Body of pancreas (tissue), 4 donors: ENCODE measurements around the gene C14orf119.

ENCODE experiments used
- POLR2A ChIP-seq, 3 donors: fragments of 450-650 bp; IDR thresholded peaks; one replicate each; pipeline ENCODE4 v1.6.1; 2016; ENCODE audit warnings: antibody characterized with exemption in 3 of 3, mild to moderate bottlenecking in 2 of 3
- TF ChIP-seq, protein P1 (sequence below), 7 experiments: fragments of 450-650 bp in 4 of 7; fragments of 200-600 bp in 3 of 7; sonication (generic) in 3 of 7; IDR thresholded peaks; one replicate each; pipeline ENCODE4 v1.5.1; 2016 to 2019; ENCODE audit warnings: antibody characterized with exemption in 7 of 7

DNA sequence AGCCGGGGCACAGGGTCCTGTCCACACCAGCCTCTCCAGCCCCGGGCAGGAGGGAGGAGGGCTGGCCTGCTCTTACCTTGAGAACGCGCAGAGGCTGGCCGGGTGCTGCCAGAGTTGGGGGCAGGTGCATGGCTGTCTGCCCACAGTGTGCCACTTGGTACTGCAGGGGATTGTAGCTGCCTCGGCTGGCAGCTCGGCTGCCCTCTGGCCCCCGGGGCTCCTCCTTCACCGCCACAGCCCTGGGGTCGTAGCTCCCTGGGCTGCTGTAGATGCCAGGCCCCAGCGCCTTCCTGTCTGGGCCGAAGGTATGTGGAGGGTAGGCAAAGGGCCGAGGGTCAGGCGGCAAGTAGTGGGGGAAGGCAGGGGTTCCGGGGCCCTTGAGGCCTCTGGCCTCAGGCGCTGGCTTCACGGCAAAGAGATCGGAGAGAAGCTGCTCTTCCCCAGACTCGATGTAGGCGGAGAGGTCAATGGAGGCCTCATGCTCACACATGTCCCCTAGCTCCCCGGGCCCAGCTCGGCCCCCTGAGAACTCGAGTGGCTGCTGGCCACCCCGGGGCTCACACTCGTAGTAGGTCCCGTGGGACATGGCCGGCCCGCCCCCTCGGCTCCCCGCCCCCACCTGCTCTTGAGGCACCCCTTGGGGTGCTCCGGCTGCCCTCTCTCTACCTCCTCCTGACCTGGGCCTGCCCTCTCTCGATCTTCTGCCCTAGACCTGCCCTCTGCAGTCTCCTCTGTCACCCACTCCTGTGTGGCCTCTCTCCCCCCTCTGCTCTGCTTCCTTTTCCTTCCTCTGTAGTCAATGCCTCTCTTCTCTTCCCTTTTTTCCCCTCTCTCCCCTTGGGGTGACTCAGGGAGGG is 23.4 kb downstream of the C14orf119 start, which contains the start of gene CEBPE:
- TF ChIP-seq, protein P1, sequence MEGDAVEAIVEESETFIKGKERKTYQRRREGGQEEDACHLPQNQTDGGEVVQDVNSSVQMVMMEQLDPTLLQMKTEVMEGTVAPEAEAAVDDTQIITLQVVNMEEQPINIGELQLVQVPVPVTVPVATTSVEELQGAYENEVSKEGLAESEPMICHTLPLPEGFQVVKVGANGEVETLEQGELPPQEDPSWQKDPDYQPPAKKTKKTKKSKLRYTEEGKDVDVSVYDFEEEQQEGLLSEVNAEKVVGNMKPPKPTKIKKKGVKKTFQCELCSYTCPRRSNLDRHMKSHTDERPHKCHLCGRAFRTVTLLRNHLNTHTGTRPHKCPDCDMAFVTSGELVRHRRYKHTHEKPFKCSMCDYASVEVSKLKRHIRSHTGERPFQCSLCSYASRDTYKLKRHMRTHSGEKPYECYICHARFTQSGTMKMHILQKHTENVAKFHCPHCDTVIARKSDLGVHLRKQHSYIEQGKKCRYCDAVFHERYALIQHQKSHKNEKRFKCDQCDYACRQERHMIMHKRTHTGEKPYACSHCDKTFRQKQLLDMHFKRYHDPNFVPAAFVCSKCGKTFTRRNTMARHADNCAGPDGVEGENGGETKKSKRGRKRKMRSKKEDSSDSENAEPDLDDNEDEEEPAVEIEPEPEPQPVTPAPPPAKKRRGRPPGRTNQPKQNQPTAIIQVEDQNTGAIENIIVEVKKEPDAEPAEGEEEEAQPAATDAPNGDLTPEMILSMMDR (IDR thresholded peaks at IDR 0.05) = no peak
- no peak for TF ChIP-seq POLR2A (IDR thresholded peaks at IDR 0.05)
